Right atrium auricular region (tissue), 2 donors: ENCODE data around the gene RTP1. TPM values are rescaled to one million over a fixed set of nuclear protein-coding genes. Genes with fewer than 3 reads are reported as not detected.
"Not testable (repeated sequence)": the region's sequence is repeated elsewhere in the genome, so short reads cannot be mapped to it uniquely, and the experiment has no call there.

ENCODE experiments used
- DNase-seq: peaks from one replicate; pipeline ENCODE4 v3.0.0-alpha.2; 2019; ENCODE audit warnings: low spot score
- H3K27ac ChIP-seq, 2 donors: fragments of 200-600 bp; sonication (generic); 1 replicate in 1 of 2; 2 replicates in 1 of 2; pipeline ENCODE4 v1.5.1; 2016 to 2019
- H3K27me3 ChIP-seq, 2 donors: fragments of 200-600 bp; sonication (generic); one replicate each; pipeline versions ENCODE4 v1.5.1 to v1.6.0; 2017 to 2019
- H3K36me3 ChIP-seq: fragments of 200-600 bp; sonication (generic); one replicate; pipeline ENCODE4 v1.5.1; 2016
- H3K4me1 ChIP-seq, 2 donors: fragments of 200-600 bp; sonication (generic); one replicate each; pipeline versions ENCODE4 v1.5.1 to v1.6.0; 2017 to 2019
- H3K4me3 ChIP-seq, 2 donors: fragments of 200-600 bp; sonication (generic); 1 replicate in 1 of 2; 2 replicates in 1 of 2; pipeline ENCODE4 v1.5.1; 2017 to 2019; ENCODE audit warnings: mild to moderate bottlenecking in 1 of 2, moderate library complexity in 1 of 2
- H3K9me3 ChIP-seq, 2 donors: fragments of 200-600 bp; sonication (generic); one replicate each; pipeline ENCODE4 v1.5.1; 2019
- CTCF ChIP-seq, 2 donors: fragments of 200-600 bp; sonication (generic); IDR thresholded peaks; one replicate each; pipeline ENCODE4 v1.5.1; 2019; ENCODE audit warnings: antibody characterized with exemption in 2 of 2
- total RNA-seq, 2 donors: library from RNA; depleted of rRNA; stranded (reverse); fragments of >200 nt; gene quantifications; one replicate each; pipeline ENCODE4 v1.1.0, GENCODE V29; 2016

Gene RTP1
- total RNA-seq, 2 donors from 2014 or later: not detected

- no peaks in the 10 kb centered on the region for H3K4me1 ChIP-seq
- H3K9me3 ChIP-seq: no peaks in the 10 kb centered on the region
- no peak for DNase-seq
- no peaks in the 10 kb centered on the region for H3K36me3 ChIP-seq
- no peak for TF ChIP-seq CTCF (IDR thresholded peaks at IDR 0.05)
- no peaks in the 10 kb centered on the region for H3K27me3 ChIP-seq
- H3K4me3 ChIP-seq: no peak overlapping the region
- H3K27ac ChIP-seq: no peak overlapping the region
Measured at GRCh38 chr3:187236962-187237361, 39.7 kb downstream of the RTP1 start.

- no peaks in the 10 kb centered on the region for H3K27me3 ChIP-seq
- H3K9me3 ChIP-seq: no peaks in the 10 kb centered on the region
- H3K27ac ChIP-seq: no peak overlapping the region
- no peak overlapping the region for H3K4me3 ChIP-seq
- no peaks in the 10 kb centered on the region for H3K4me1 ChIP-seq
- DNase-seq: no peak
- no peaks in the 10 kb centered on the region for H3K36me3 ChIP-seq
- no peak for TF ChIP-seq CTCF (IDR thresholded peaks at IDR 0.05)
Measured at GRCh38 chr3:187237741-187238140, 40.5 kb downstream of the RTP1 start.

GRCh38 chr3:187238239-187238638, 41.0 kb downstream of the RTP1 start:
- no peaks in the 10 kb centered on the region for H3K36me3 ChIP-seq

GRCh38 chr3:187238835-187239234, 41.5 kb downstream of the RTP1 start:
- not testable (repeated sequence) for DNase-seq, H3K27ac ChIP-seq, H3K36me3 ChIP-seq, H3K4me3 ChIP-seq, H3K27me3 ChIP-seq, H3K4me1 ChIP-seq, H3K9me3 ChIP-seq

More at GRCh38 chr3:187238239-187238638, 41.0 kb downstream of the RTP1 start:
- H3K4me3 ChIP-seq: no peak overlapping the region
- DNase-seq: no peak
- TF ChIP-seq CTCF (IDR thresholded peaks at IDR 0.05): no peak
- H3K4me1 ChIP-seq: no peaks in the 10 kb centered on the region
- no peaks in the 10 kb centered on the region for H3K27me3 ChIP-seq
- H3K9me3 ChIP-seq: no peaks in the 10 kb centered on the region
- no peak overlapping the region for H3K27ac ChIP-seq

GRCh38 chr3:187242435-187242834, 45.1 kb downstream of the RTP1 start:
- no peak for TF ChIP-seq CTCF (IDR thresholded peaks at IDR 0.05)
- no peaks in the 10 kb centered on the region for H3K36me3 ChIP-seq
- H3K27me3 ChIP-seq: no peaks in the 10 kb centered on the region
- H3K27ac ChIP-seq: no peak overlapping the region
- H3K4me3 ChIP-seq: no peak overlapping the region
- no peaks in the 10 kb centered on the region for H3K9me3 ChIP-seq
- no peaks in the 10 kb centered on the region for H3K4me1 ChIP-seq
- no peak for DNase-seq

GRCh38 chr3:187242900-187243299, 45.6 kb downstream of the RTP1 start:
- no peaks in the 10 kb centered on the region for H3K36me3 ChIP-seq
- H3K4me3 ChIP-seq: no peak overlapping the region
- no peak for TF ChIP-seq CTCF (IDR thresholded peaks at IDR 0.05)
- no peaks in the 10 kb centered on the region for H3K4me1 ChIP-seq
- no peak for DNase-seq
- H3K27ac ChIP-seq: no peak overlapping the region
- H3K9me3 ChIP-seq: no peaks in the 10 kb centered on the region
- H3K27me3 ChIP-seq: no peaks in the 10 kb centered on the region
